SHP77 treated with DMSO at 0.1 percent for 48 hours (cell line): ENCODE measurements around the gene SERPINI2.
A peak's percentile ranks its signal among the peaks of the same experiment; 100 is the strongest.
"Not testable (repeated sequence)": the region's sequence is repeated elsewhere in the genome, so short reads cannot be mapped to it uniquely, and the experiment has no call there.

Experiments
- DNase-seq: peaks from one replicate; lab custom pipeline; 2025; lab: John Stamatoyannopoulos, UW

The SERPINI2 gene

DNA sequence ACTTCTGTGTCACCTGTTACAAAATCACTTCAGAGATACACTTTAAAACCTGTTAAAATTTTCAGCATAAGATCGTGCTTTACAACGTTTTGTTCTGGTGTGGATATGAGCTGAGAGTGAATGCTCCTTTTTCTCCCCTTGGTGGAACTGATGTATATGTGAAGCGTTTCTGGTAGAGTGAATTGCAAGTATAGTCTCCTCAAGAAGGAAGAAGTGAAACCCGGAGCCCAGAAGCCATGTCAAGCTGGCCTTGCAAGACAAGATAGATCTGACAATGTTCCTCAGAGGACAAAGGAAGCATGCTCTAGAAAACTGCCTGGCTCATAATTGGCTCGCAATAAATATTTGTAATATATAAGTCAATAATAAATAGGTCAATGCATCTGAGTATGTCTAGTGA, 23.6 kb downstream of the SERPINI2 start:
- DNase-seq: no peak

GRCh38 chr3:167445491-167445890, 28.4 kb downstream of the SERPINI2 start:
- no peak for DNase-seq

GRCh38 chr3:167441256-167441655, 32.6 kb downstream of the SERPINI2 start:
- no peak for DNase-seq

- DNase-seq: no peak
These were observed 36.3 kb downstream of the SERPINI2 start for GRCh38 chr3:167437428-167438139.

DNA sequence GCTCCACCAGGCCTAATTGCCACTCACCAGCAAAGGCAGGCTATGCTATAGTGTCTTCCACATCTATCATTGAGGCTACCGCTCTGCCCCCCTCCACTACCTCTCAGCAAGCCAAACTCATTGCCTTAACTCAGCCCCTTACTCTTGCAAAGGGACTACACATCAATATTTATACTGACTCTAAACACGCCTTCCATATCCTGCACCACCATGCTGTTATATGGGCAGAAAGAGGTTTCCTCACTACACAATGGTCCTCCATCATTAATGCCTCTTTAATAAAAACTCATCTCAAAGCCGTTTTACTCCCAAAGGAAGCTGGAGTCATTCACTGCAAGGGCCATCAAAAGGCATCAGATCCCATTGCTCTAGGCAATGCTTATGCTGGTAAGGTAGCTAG, 46.9 kb downstream of the SERPINI2 start:
- not testable (repeated sequence) for DNase-seq

GRCh38 chr3:167422396-167422795, 51.4 kb downstream of the SERPINI2 start:
- not testable (repeated sequence) for DNase-seq

GRCh38 chr3:167409611-167410010, 64.2 kb downstream of the SERPINI2 start:
- no peak for DNase-seq

GRCh38 chr3:167406876-167407492, 66.9 kb downstream of the SERPINI2 start:
- DNase-seq: peak; percentile 67

- no peak for DNase-seq
These were observed 76.0 kb downstream of the SERPINI2 start for GRCh38 chr3:167397826-167398225.

DNA sequence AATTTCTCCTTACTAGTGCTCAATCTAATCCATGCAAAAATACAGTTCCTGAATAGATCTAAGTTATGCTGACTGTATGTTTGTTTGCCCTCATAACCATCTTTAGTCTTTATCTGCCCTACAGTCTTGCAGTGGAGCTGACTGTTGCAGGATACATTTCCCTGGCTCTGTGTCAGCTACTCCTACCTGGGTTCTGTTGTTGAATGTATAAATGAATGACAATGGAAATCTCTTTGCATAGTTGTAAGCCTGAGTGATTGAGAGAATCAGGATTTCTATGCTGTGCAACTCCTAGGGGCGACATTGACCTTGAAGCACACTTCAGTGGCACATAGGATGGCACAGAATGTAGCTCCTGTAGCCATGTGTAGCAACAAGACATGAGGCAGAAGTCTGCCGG, 77.8 kb downstream of the SERPINI2 start:
- DNase-seq: no peak

GRCh38 chr3:167394003-167394402, 79.8 kb downstream of the SERPINI2 start:
- no peak for DNase-seq
